HG02852 (cell line): ENCODE results near the gene GLI1.
A peak's percentile ranks its signal among the peaks of the same experiment; 100 is the strongest.

Experiments used
- ATAC-seq: cut with Tn5 transposase; IDR thresholded peaks from one replicate; pipeline ENCODE4 v1.9.1; 2021; ENCODE audit warnings: mild to moderate bottlenecking, moderate library complexity; ENCODE audit not compliant: unreplicated experiment

Gene GLI1

GRCh38 chr12:57460841-57461275 is 1.3 kb downstream of the GLI1 start:
- ATAC-seq, result no peak

GRCh38 chr12:57461276-57461916 is 1.8 kb downstream of the GLI1 start:
- ATAC-seq, result no peak

GRCh38 chr12:57461917-57462250 is 2.3 kb downstream of the GLI1 start:
- ATAC-seq, result no peak

- ATAC-seq, result peak; percentile 71
Observed at GRCh38 chr12:57462251-57462911, 2.8 kb downstream of the GLI1 start.

- ATAC-seq, result no peak
Observed at GRCh38 chr12:57462912-57463253, 3.3 kb downstream of the GLI1 start.

- ATAC-seq, result no peak
Observed at GRCh38 chr12:57464569-57464968, 5.0 kb downstream of the GLI1 start.

GRCh38 chr12:57465030-57465746 is 5.6 kb downstream of the GLI1 start:
- no peak for ATAC-seq

- ATAC-seq, result no peak
Observed at GRCh38 chr12:57465747-57466505, 6.3 kb downstream of the GLI1 start.

- ATAC-seq, result no peak
Observed at GRCh38 chr12:57467212-57467874, 7.8 kb downstream of the GLI1 start.

GRCh38 chr12:57467915-57468314 is 8.3 kb downstream of the GLI1 start:
- no peak for ATAC-seq

GRCh38 chr12:57469296-57470164 is 9.9 kb downstream of the GLI1 start:
- ATAC-seq, result no peak

- ATAC-seq, result no peak
Observed at GRCh38 chr12:57470286-57470969, 10.8 kb downstream of the GLI1 start.

GRCh38 chr12:57470970-57471656 is 11.5 kb downstream of the GLI1 start:
- no peak for ATAC-seq

- ATAC-seq, result no peak
Observed at GRCh38 chr12:57471661-57472060, 12.1 kb downstream of the GLI1 start.

- no peak for ATAC-seq
Observed at GRCh38 chr12:57472391-57472790, 12.8 kb downstream of the GLI1 start.

GRCh38 chr12:57473392-57473791 is 13.8 kb downstream of the GLI1 start:
- ATAC-seq, result no peak

GRCh38 chr12:57473886-57474285 is 14.3 kb downstream of the GLI1 start:
- no peak for ATAC-seq

GRCh38 chr12:57474430-57474829 is 14.8 kb downstream of the GLI1 start:
- no peak for ATAC-seq

- no peak for ATAC-seq
Observed at GRCh38 chr12:57474862-57475261, 15.3 kb downstream of the GLI1 start.
